HL-60 (cell line): ENCODE results near the gene SLC25A27.
"Not testable (repeated sequence)": the region's sequence is repeated elsewhere in the genome, so short reads cannot be mapped to it uniquely, and the experiment has no call there.

Source experiments
- DNase-seq, 2 experiments: peaks; one replicate each; pipeline ENCODE4 v3.0.0-alpha.2; 2010 to 2020; ENCODE audit warnings: low read depth in 1 of 2, low spot score in 1 of 2
- H3K27ac ChIP-seq: fragments of 250-450 bp; sonication (Bioruptor Pico); replicated peaks from 2 replicates; pipeline ENCODE4 v1.5.1; 2020; ENCODE audit warnings: mild to moderate bottlenecking, moderate library complexity
- H3K27me3 ChIP-seq: fragments of 250-450 bp; sonication (Bioruptor Pico); 2 replicates; pipeline ENCODE4 v1.5.1; 2021; ENCODE audit warnings: mild to moderate bottlenecking, moderate library complexity; ENCODE audit not compliant: insufficient read depth, poor library complexity, severe bottlenecking
- H3K4me3 ChIP-seq: replicated peaks from 2 replicates; pipeline ENCODE4 v1.5.1; 2011; ENCODE audit warnings: mild to moderate bottlenecking, control low read depth, low read length; ENCODE audit not compliant: insufficient read depth
- GABPA ChIP-seq: IDR thresholded peaks from 2 replicates; pipeline ENCODE4 v1.6.1; 2012; ENCODE audit warnings: low read depth
- POLR2AphosphoS5 ChIP-seq: IDR thresholded peaks from 2 replicates; pipeline ENCODE4 v1.6.1; 2012; ENCODE audit warnings: low read depth
- SPI1 ChIP-seq: IDR thresholded peaks from 2 replicates; pipeline ENCODE4 v1.6.1; 2012; ENCODE audit warnings: low read depth, mild to moderate bottlenecking, borderline replicate concordance
- TF ChIP-seq, protein P1 (sequence below): IDR thresholded peaks from 2 replicates; pipeline ENCODE4 v1.6.1; 2012; ENCODE audit warnings: low read depth; ENCODE audit not compliant: insufficient replicate concordance
- TF ChIP-seq, protein P2 (sequence below): IDR thresholded peaks from one replicate; pipeline ENCODE4 v1.5.1; 2011; ENCODE audit warnings: low read length, control low read depth, inconsistent platforms; ENCODE audit not compliant: insufficient read depth

Gene SLC25A27

DNA sequence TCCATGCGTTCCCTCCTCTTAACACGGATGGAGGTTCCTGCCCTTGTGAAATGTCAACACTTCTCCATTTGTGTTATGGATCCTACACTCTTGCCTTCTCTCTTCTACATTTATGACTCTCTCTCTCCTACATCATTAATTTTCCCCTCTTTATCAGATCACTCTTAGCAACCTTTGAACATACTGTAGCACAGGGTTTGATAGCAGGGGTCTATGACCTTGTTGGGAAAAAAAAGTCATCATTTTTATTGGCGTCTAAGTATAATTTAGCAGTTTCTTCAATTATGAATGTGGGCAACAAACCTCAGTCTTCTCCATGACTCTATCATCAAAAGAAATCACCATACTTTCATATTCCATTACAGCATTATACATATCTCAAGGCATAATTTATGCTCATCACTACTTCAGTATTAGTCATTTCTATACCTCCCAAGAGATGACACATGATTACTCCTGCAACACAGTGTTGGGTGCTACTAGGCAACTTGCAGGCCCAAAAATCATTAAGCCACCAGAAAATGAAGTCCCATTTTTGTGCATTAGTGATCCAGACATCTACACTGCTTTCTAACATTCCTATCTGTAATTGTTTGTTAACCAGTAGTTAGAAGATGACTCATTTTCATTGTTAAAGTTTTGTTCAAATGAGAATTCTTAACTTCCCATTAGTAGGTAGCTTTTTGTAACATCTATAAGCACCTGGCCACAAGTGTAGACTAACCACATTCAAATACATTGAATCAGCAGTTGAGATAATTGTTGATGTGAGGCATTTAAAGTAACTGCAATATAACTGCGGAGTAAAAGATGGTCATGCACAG, 9.6 kb upstream of the SLC25A27 start:
- TF ChIP-seq, protein P1, sequence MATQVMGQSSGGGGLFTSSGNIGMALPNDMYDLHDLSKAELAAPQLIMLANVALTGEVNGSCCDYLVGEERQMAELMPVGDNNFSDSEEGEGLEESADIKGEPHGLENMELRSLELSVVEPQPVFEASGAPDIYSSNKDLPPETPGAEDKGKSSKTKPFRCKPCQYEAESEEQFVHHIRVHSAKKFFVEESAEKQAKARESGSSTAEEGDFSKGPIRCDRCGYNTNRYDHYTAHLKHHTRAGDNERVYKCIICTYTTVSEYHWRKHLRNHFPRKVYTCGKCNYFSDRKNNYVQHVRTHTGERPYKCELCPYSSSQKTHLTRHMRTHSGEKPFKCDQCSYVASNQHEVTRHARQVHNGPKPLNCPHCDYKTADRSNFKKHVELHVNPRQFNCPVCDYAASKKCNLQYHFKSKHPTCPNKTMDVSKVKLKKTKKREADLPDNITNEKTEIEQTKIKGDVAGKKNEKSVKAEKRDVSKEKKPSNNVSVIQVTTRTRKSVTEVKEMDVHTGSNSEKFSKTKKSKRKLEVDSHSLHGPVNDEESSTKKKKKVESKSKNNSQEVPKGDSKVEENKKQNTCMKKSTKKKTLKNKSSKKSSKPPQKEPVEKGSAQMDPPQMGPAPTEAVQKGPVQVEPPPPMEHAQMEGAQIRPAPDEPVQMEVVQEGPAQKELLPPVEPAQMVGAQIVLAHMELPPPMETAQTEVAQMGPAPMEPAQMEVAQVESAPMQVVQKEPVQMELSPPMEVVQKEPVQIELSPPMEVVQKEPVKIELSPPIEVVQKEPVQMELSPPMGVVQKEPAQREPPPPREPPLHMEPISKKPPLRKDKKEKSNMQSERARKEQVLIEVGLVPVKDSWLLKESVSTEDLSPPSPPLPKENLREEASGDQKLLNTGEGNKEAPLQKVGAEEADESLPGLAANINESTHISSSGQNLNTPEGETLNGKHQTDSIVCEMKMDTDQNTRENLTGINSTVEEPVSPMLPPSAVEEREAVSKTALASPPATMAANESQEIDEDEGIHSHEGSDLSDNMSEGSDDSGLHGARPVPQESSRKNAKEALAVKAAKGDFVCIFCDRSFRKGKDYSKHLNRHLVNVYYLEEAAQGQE = no peak
- TF ChIP-seq SPI1 (no peak), POLR2AphosphoS5 (no peak), GABPA (no peak)
- TF ChIP-seq, protein P2, sequence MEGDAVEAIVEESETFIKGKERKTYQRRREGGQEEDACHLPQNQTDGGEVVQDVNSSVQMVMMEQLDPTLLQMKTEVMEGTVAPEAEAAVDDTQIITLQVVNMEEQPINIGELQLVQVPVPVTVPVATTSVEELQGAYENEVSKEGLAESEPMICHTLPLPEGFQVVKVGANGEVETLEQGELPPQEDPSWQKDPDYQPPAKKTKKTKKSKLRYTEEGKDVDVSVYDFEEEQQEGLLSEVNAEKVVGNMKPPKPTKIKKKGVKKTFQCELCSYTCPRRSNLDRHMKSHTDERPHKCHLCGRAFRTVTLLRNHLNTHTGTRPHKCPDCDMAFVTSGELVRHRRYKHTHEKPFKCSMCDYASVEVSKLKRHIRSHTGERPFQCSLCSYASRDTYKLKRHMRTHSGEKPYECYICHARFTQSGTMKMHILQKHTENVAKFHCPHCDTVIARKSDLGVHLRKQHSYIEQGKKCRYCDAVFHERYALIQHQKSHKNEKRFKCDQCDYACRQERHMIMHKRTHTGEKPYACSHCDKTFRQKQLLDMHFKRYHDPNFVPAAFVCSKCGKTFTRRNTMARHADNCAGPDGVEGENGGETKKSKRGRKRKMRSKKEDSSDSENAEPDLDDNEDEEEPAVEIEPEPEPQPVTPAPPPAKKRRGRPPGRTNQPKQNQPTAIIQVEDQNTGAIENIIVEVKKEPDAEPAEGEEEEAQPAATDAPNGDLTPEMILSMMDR = no peak
- DNase-seq = no peak
- H3K27ac ChIP-seq = no peak overlapping the region

DNA sequence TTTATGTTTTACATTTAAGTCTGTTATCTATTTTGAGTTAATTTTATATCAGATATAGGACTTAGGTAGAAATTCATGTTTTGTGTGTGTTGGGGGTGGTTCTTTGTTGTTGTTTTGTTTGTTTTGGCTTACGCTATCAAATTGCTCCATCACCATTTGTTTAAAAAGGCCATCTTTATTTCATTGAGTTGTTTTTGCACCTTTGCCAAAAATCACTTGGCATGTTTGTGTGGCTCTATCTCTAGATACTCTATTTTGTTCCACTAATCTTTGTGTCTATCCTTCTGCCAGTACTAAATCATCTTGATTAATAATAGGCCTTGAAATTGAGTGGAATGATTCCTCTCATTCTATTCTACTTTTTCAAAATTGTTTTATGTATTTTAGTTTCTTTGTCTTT, 7.5 kb upstream of the SLC25A27 start:
- Histone ChIP-seq H3K27me3 (no peaks in the 10 kb centered on the region), H3K4me3 (no peak overlapping the region)
- TF ChIP-seq, protein P2 = no peak
- TF ChIP-seq, protein P1 = no peak
- no peak for TF ChIP-seq POLR2AphosphoS5
- no peak for TF ChIP-seq SPI1
- no peak for TF ChIP-seq GABPA

More for the DNA sequence above, 9.6 kb upstream of the SLC25A27 start:
- Histone ChIP-seq H3K27me3 (no peaks in the 10 kb centered on the region), H3K4me3 (no peak overlapping the region)

DNA sequence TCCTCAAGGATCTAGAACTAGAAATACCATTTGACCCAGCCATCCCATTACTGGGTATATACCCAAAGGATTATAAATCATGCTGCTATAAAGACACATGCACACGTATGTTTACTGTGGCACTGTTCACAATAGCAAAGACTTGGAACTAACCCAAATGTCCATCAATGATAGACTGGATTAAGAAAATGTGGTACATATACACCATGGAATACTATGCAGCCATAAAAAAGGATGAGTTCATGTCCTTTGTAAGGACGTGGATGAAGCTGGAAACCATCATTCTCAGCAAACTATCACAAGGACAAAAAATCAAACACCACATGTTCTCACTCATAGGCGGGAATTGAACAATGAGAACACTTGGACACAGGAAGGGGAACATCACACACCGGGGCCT, 4.7 kb upstream of the SLC25A27 start:
- not testable (repeated sequence) for H3K27me3 ChIP-seq, DNase-seq, H3K27ac ChIP-seq, H3K4me3 ChIP-seq

More for the DNA sequence above, 7.5 kb upstream of the SLC25A27 start:
- DNase-seq = no peak
- H3K27ac ChIP-seq = no peak overlapping the region

DNA sequence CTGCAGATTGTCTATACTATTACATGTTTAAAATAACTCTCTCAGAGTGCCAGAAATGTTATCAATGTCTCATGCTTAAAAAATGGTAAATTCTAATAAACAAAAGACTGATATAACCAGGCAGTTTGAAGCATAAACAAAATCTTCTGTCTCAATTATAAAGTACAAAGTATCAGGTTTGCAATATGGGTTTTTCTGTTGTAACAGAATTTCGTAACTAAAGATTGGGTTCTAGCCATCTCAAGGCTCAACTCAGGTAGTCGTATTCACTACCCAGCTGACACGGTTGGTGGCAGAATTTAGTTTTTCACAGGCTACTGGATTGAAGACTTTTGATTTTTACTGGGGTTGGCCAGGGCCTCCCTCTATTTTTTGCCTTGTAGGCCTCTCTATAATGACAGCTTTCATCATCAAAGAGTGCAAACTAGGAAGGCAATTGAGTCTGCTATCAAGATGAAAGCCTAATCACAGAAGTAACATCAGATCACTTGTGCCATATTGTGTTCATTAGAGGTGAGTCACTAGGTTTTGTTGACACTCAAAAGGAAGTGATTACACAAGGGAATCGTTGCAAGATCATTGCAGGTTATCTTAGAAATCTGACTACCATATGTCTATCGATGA, 3.8 kb upstream of the SLC25A27 start:
- no peak overlapping the region for H3K27ac ChIP-seq
- peak in 1 of 2 experiments; percentile 22 for DNase-seq
- no peak overlapping the region for H3K4me3 ChIP-seq
- TF ChIP-seq GABPA (no peak), SPI1 (no peak), POLR2AphosphoS5 (no peak)
- TF ChIP-seq, protein P2 = no peak
- TF ChIP-seq, protein P1 = no peak
- peaks cover 13% of the 10 kb centered on the region for H3K27me3 ChIP-seq
